Measurements from ENCODE around the gene METTL25. TPM values are rescaled to one million over a fixed set of nuclear protein-coding genes. Genes with fewer than 3 reads are reported as not detected.
A peak's percentile ranks its signal among the peaks of the same experiment; 100 is the strongest.
"Not testable (repeated sequence)": the region's sequence is repeated elsewhere in the genome, so short reads cannot be mapped to it uniquely, and the experiment has no call there.

Gene METTL25
- total RNA-seq, 2 donors from 2014 or later, result 9.5 to 10.6 TPM

GRCh38 chr12:82357340-82357739, 989 bp upstream of the METTL25 start:
- Histone ChIP-seq H3K27ac (ENCODE audit: low read depth, low read length) (no peak overlapping the region), H3K27me3 (ENCODE audit: control insufficient read depth, insufficient read depth, low read length, poor library complexity, severe bottlenecking) (no peaks in the 10 kb centered on the region), H3K4me3 (ENCODE audit: low read length) (peak overlapping the region; percentile 99), H3K36me3 (ENCODE audit: control insufficient read depth, insufficient read depth, low read length) (peaks cover 42% of the 10 kb centered on the region), H3K9me3 (ENCODE audit: control insufficient read depth, low read length) (no peaks in the 10 kb centered on the region), H3K9ac (ENCODE audit: extremely low read depth, low read length, poor library complexity, severe bottlenecking) (peak overlapping the region; percentile 99), H3K4me1 (ENCODE audit: control insufficient read depth, insufficient read depth, low read length) (no peaks in the 10 kb centered on the region)
- peak overlapping the region; percentile 100 for H3K4me3 Mint-ChIP-seq
- no peaks in the 10 kb centered on the region for H3K27me3 Mint-ChIP-seq (ENCODE audit: insufficient read depth)
- no peak for DNase-seq
- 60% methylated on average over 4 of the region's 4 CpGs; no CpG with 5 or more reads in 1 of the 2 experiments for WGBS, 2 experiments (ENCODE audit: insufficient coverage in 1 of 2, insufficient read length in 1 of 2)
- peak overlapping the region; percentile 100 for H3K27ac Mint-ChIP-seq
- TF ChIP-seq CTCF (conservative IDR thresholded peaks at IDR 0.05), result no peak
- H3K4me1 Mint-ChIP-seq, result peaks cover 15% of the 10 kb centered on the region
- H3K9me3 Mint-ChIP-seq, result peaks cover 4% of the 10 kb centered on the region
- peaks cover 51% of the 10 kb centered on the region for H3K36me3 Mint-ChIP-seq (ENCODE audit: low read depth)

DNA sequence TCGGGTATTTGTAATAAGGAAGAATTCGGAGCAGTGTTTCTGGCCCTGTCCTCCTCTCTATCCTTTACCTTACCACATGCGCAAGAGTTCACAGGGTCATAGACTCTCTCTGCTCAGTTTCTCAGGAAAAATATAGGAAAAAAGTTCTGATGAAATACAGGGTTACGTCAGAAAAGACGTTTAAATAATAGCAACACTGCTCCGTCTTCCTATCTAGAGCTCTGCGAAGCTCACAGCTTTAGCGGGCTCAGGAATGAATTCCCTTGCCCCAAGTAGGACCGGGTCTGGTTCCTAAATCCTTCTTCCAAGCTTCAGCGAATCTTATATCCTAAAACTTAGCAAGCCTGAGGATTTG, 507 bp upstream of the METTL25 start:
- DNase-seq, result no peak
- Mint-ChIP-seq H3K36me3 (ENCODE audit: low read depth) (peaks cover 51% of the 10 kb centered on the region), H3K9me3 (peaks cover 4% of the 10 kb centered on the region), H3K4me1 (peaks cover 17% of the 10 kb centered on the region), H3K4me3 (peak overlapping the region; percentile 100), H3K27ac (peak overlapping the region; percentile 100), H3K27me3 (ENCODE audit: insufficient read depth) (no peaks in the 10 kb centered on the region)
- H3K4me1 ChIP-seq (ENCODE audit: control insufficient read depth, insufficient read depth, low read length), result no peaks in the 10 kb centered on the region
- H3K9ac ChIP-seq (ENCODE audit: extremely low read depth, low read length, poor library complexity, severe bottlenecking), result peak overlapping the region; percentile 99
- no peaks in the 10 kb centered on the region for H3K9me3 ChIP-seq (ENCODE audit: control insufficient read depth, low read length)
- H3K27me3 ChIP-seq (ENCODE audit: control insufficient read depth, insufficient read depth, low read length, poor library complexity, severe bottlenecking), result no peaks in the 10 kb centered on the region
- peak overlapping the region; percentile 73 for H3K27ac ChIP-seq (ENCODE audit: low read depth, low read length)
- 0% methylated on average over 6 to 8 of the region's 10 CpGs for WGBS, 2 experiments (ENCODE audit: insufficient coverage in 1 of 2, insufficient read length in 1 of 2)
- no peak for TF ChIP-seq CTCF (conservative IDR thresholded peaks at IDR 0.05)
- H3K36me3 ChIP-seq (ENCODE audit: control insufficient read depth, insufficient read depth, low read length), result peaks cover 38% of the 10 kb centered on the region
- H3K4me3 ChIP-seq (ENCODE audit: low read length), result peak overlapping the region; percentile 99

GRCh38 chr12:82359115-82359478, 768 bp downstream of the METTL25 start:
- Histone ChIP-seq H3K36me3 (ENCODE audit: control insufficient read depth, insufficient read depth, low read length) (peaks cover 25% of the 10 kb centered on the region), H3K9ac (ENCODE audit: extremely low read depth, low read length, poor library complexity, severe bottlenecking) (no peak overlapping the region), H3K4me1 (ENCODE audit: control insufficient read depth, insufficient read depth, low read length) (no peaks in the 10 kb centered on the region), H3K27ac (ENCODE audit: low read depth, low read length) (no peak overlapping the region), H3K4me3 (ENCODE audit: low read length) (peak overlapping the region; percentile 99), H3K27me3 (ENCODE audit: control insufficient read depth, insufficient read depth, low read length, poor library complexity, severe bottlenecking) (no peaks in the 10 kb centered on the region), H3K9me3 (ENCODE audit: control insufficient read depth, low read length) (no peaks in the 10 kb centered on the region)
- 20 to 38% methylated on average over 2 to 4 of the region's 4 CpGs for WGBS, 2 experiments (ENCODE audit: insufficient coverage in 1 of 2, insufficient read length in 1 of 2)
- peak overlapping the region; percentile 100 for H3K27ac Mint-ChIP-seq
- peaks cover 39% of the 10 kb centered on the region for H3K36me3 Mint-ChIP-seq (ENCODE audit: low read depth)
- DNase-seq, result peak; percentile 77
- no peak for TF ChIP-seq CTCF (conservative IDR thresholded peaks at IDR 0.05)
- H3K27me3 Mint-ChIP-seq (ENCODE audit: insufficient read depth), result no peaks in the 10 kb centered on the region
- peaks cover 30% of the 10 kb centered on the region for H3K4me1 Mint-ChIP-seq
- peak overlapping the region; percentile 100 for H3K4me3 Mint-ChIP-seq
- peaks cover 4% of the 10 kb centered on the region for H3K9me3 Mint-ChIP-seq

DNA sequence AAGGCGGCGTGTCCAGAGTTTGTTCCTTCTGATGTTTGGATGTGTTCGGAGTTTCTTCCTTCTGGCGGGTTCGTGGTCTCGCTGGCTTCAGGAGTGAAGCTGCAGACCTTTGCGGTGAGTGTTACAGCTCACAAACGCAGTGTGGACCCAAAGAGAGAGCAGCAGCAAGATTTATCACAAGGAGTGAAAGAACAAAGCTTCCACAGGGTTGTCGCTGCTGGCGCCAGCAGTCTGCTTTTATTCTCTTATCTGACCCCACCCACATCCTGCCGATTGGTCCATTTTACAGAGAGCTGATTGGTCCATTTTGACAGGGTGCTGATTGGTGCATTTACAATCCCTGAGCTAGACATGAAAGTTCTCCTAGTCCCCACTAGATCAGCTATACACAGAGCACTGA, 2.5 kb downstream of the METTL25 start:
- H3K36me3 Mint-ChIP-seq (ENCODE audit: low read depth), result peaks cover 23% of the 10 kb centered on the region
- peaks cover 33% of the 10 kb centered on the region for H3K4me1 Mint-ChIP-seq
- not testable (repeated sequence) for H3K4me3 Mint-ChIP-seq; H3K4me1 ChIP-seq (ENCODE audit: control insufficient read depth, insufficient read depth, low read length); H3K9me3 Mint-ChIP-seq; H3K9me3 ChIP-seq (ENCODE audit: control insufficient read depth, low read length); H3K4me3 ChIP-seq (ENCODE audit: low read length); H3K27ac ChIP-seq (ENCODE audit: low read depth, low read length); H3K27ac Mint-ChIP-seq; H3K9ac ChIP-seq (ENCODE audit: extremely low read depth, low read length, poor library complexity, severe bottlenecking); DNase-seq; H3K27me3 Mint-ChIP-seq (ENCODE audit: insufficient read depth); H3K27me3 ChIP-seq (ENCODE audit: control insufficient read depth, insufficient read depth, low read length, poor library complexity, severe bottlenecking); H3K36me3 ChIP-seq (ENCODE audit: control insufficient read depth, insufficient read depth, low read length)
- WGBS, 2 experiments (ENCODE audit: insufficient coverage in 1 of 2, insufficient read length in 1 of 2), result 95 to 98% methylated on average over 8 to 11 of the region's 11 CpGs

All from endodermal cell (in vitro differentiated cells).